Activated naive CD4-positive, alpha-beta T cell treated with anti-CD3 and anti-CD28 coated beads, Interleukin-2, amount 50 U/mL, for 24 hours (primary cell): Measurements from ENCODE around the gene DGCR8.
"Not testable (repeated sequence)": the region's sequence is repeated elsewhere in the genome, so short reads cannot be mapped to it uniquely, and the experiment has no call there.

ENCODE experiments used
- H3K27ac Mint-ChIP-seq: one replicate; pipeline ENCODE4 v1.8.0; 2021; ENCODE audit warnings: mild to moderate bottlenecking, mixed read lengths
- H3K27me3 Mint-ChIP-seq: one replicate; pipeline ENCODE4 v1.8.0; 2021; ENCODE audit warnings: mixed read lengths
- H3K36me3 Mint-ChIP-seq: one replicate; pipeline ENCODE4 v1.8.0; 2021; ENCODE audit warnings: mixed read lengths
- H3K4me1 Mint-ChIP-seq: one replicate; pipeline ENCODE4 v1.8.0; 2021; ENCODE audit warnings: mixed read lengths
- H3K4me3 Mint-ChIP-seq: one replicate; pipeline ENCODE4 v1.8.0; 2021; ENCODE audit warnings: mild to moderate bottlenecking, mixed read lengths
- H3K9me3 Mint-ChIP-seq: one replicate; pipeline ENCODE4 v1.8.0; 2021; ENCODE audit warnings: mixed read lengths

Gene DGCR8

GRCh38 chr22:20060700-20061480 lies 19.2 kb upstream of the DGCR8 start:
- H3K9me3 Mint-ChIP-seq, result no peaks in the 10 kb centered on the region
- H3K4me3 Mint-ChIP-seq, result no peak overlapping the region
- peaks cover 11% of the 10 kb centered on the region for H3K4me1 Mint-ChIP-seq
- H3K27me3 Mint-ChIP-seq, result no peaks in the 10 kb centered on the region
- no peak overlapping the region for H3K27ac Mint-ChIP-seq
- peaks cover 1% of the 10 kb centered on the region for H3K36me3 Mint-ChIP-seq

- no peak overlapping the region for H3K4me3 Mint-ChIP-seq
- H3K27ac Mint-ChIP-seq, result no peak overlapping the region
- H3K27me3 Mint-ChIP-seq, result no peaks in the 10 kb centered on the region
- peaks cover 1% of the 10 kb centered on the region for H3K36me3 Mint-ChIP-seq
- peaks cover 11% of the 10 kb centered on the region for H3K4me1 Mint-ChIP-seq
- H3K9me3 Mint-ChIP-seq, result no peaks in the 10 kb centered on the region
Measured at GRCh38 chr22:20061481-20061861, 18.6 kb upstream of the DGCR8 start.

- H3K36me3 Mint-ChIP-seq, result peaks cover 1% of the 10 kb centered on the region
- no peaks in the 10 kb centered on the region for H3K9me3 Mint-ChIP-seq
- no peak overlapping the region for H3K4me3 Mint-ChIP-seq
- H3K27me3 Mint-ChIP-seq, result no peaks in the 10 kb centered on the region
- H3K27ac Mint-ChIP-seq, result no peak overlapping the region
- peaks cover 11% of the 10 kb centered on the region for H3K4me1 Mint-ChIP-seq
Measured at GRCh38 chr22:20062043-20062765, 17.8 kb upstream of the DGCR8 start.

- H3K27ac Mint-ChIP-seq, result no peak overlapping the region
- H3K36me3 Mint-ChIP-seq, result peaks cover 1% of the 10 kb centered on the region
- peaks cover 11% of the 10 kb centered on the region for H3K4me1 Mint-ChIP-seq
Measured at GRCh38 chr22:20062766-20063083, 17.3 kb upstream of the DGCR8 start.

GRCh38 chr22:20063271-20064139 lies 16.5 kb upstream of the DGCR8 start:
- no peaks in the 10 kb centered on the region for H3K9me3 Mint-ChIP-seq
- peaks cover 1% of the 10 kb centered on the region for H3K36me3 Mint-ChIP-seq
- H3K4me3 Mint-ChIP-seq, result no peak overlapping the region
- no peaks in the 10 kb centered on the region for H3K27me3 Mint-ChIP-seq
- peaks cover 7% of the 10 kb centered on the region for H3K4me1 Mint-ChIP-seq
- H3K27ac Mint-ChIP-seq, result no peak overlapping the region

More at GRCh38 chr22:20062766-20063083, 17.3 kb upstream of the DGCR8 start:
- Mint-ChIP-seq H3K9me3 (no peaks in the 10 kb centered on the region), H3K4me3 (no peak overlapping the region), H3K27me3 (no peaks in the 10 kb centered on the region)

GRCh38 chr22:20064140-20064480 lies 15.9 kb upstream of the DGCR8 start:
- Mint-ChIP-seq H3K9me3 (no peaks in the 10 kb centered on the region), H3K27ac (no peak overlapping the region), H3K36me3 (no peaks in the 10 kb centered on the region), H3K27me3 (no peaks in the 10 kb centered on the region), H3K4me3 (no peak overlapping the region), H3K4me1 (peaks cover 4% of the 10 kb centered on the region)

GRCh38 chr22:20064545-20065262 lies 15.3 kb upstream of the DGCR8 start:
- no peaks in the 10 kb centered on the region for H3K4me1 Mint-ChIP-seq
- no peak overlapping the region for H3K4me3 Mint-ChIP-seq
- no peaks in the 10 kb centered on the region for H3K36me3 Mint-ChIP-seq
- H3K9me3 Mint-ChIP-seq, result no peaks in the 10 kb centered on the region
- H3K27me3 Mint-ChIP-seq, result no peaks in the 10 kb centered on the region
- H3K27ac Mint-ChIP-seq, result no peak overlapping the region

- Mint-ChIP-seq H3K36me3 (no peaks in the 10 kb centered on the region), H3K4me1 (no peaks in the 10 kb centered on the region), H3K27ac (no peak overlapping the region), H3K27me3 (no peaks in the 10 kb centered on the region), H3K4me3 (no peak overlapping the region), H3K9me3 (no peaks in the 10 kb centered on the region)
Measured at GRCh38 chr22:20065896-20066616, 14.0 kb upstream of the DGCR8 start.

- Mint-ChIP-seq H3K9me3 (no peaks in the 10 kb centered on the region), H3K4me3 (no peak overlapping the region), H3K36me3 (no peaks in the 10 kb centered on the region), H3K27ac (peak overlapping the region; percentile 62), H3K4me1 (no peaks in the 10 kb centered on the region), H3K27me3 (no peaks in the 10 kb centered on the region)
Measured at GRCh38 chr22:20066617-20067383, 13.2 kb upstream of the DGCR8 start.

- H3K4me1 Mint-ChIP-seq, H3K9me3 Mint-ChIP-seq, H3K27me3 Mint-ChIP-seq, H3K36me3 Mint-ChIP-seq, H3K4me3 Mint-ChIP-seq: not testable (repeated sequence)
- peak overlapping the region; percentile 62 for H3K27ac Mint-ChIP-seq
Measured at GRCh38 chr22:20067384-20067682, 12.7 kb upstream of the DGCR8 start.

GRCh38 chr22:20068640-20069039 lies 11.4 kb upstream of the DGCR8 start:
- H3K27me3 Mint-ChIP-seq, result no peaks in the 10 kb centered on the region
- H3K27ac Mint-ChIP-seq, result no peak overlapping the region
- no peak overlapping the region for H3K4me3 Mint-ChIP-seq

GRCh38 chr22:20069331-20070042 lies 10.6 kb upstream of the DGCR8 start:
- Mint-ChIP-seq H3K36me3 (no peaks in the 10 kb centered on the region), H3K27ac (no peak overlapping the region), H3K4me1 (no peaks in the 10 kb centered on the region), H3K9me3 (no peaks in the 10 kb centered on the region), H3K4me3 (no peak overlapping the region), H3K27me3 (no peaks in the 10 kb centered on the region)

More at GRCh38 chr22:20068640-20069039, 11.4 kb upstream of the DGCR8 start:
- Mint-ChIP-seq H3K9me3 (no peaks in the 10 kb centered on the region), H3K36me3 (no peaks in the 10 kb centered on the region), H3K4me1 (no peaks in the 10 kb centered on the region)

GRCh38 chr22:20071524-20071972 lies 8.5 kb upstream of the DGCR8 start:
- H3K4me3 Mint-ChIP-seq, result no peak overlapping the region
- no peaks in the 10 kb centered on the region for H3K27me3 Mint-ChIP-seq
- H3K36me3 Mint-ChIP-seq, result no peaks in the 10 kb centered on the region
- peak overlapping the region; percentile 31 for H3K27ac Mint-ChIP-seq
- no peaks in the 10 kb centered on the region for H3K4me1 Mint-ChIP-seq
- H3K9me3 Mint-ChIP-seq, result no peaks in the 10 kb centered on the region

- Mint-ChIP-seq H3K4me3 (no peak overlapping the region), H3K9me3 (no peaks in the 10 kb centered on the region), H3K4me1 (peaks cover 12% of the 10 kb centered on the region), H3K27ac (no peak overlapping the region), H3K36me3 (no peaks in the 10 kb centered on the region), H3K27me3 (no peaks in the 10 kb centered on the region)
Measured at GRCh38 chr22:20076627-20077172, 3.3 kb upstream of the DGCR8 start.
